ENCODE measurements around the gene CDKN2B.

DNA sequence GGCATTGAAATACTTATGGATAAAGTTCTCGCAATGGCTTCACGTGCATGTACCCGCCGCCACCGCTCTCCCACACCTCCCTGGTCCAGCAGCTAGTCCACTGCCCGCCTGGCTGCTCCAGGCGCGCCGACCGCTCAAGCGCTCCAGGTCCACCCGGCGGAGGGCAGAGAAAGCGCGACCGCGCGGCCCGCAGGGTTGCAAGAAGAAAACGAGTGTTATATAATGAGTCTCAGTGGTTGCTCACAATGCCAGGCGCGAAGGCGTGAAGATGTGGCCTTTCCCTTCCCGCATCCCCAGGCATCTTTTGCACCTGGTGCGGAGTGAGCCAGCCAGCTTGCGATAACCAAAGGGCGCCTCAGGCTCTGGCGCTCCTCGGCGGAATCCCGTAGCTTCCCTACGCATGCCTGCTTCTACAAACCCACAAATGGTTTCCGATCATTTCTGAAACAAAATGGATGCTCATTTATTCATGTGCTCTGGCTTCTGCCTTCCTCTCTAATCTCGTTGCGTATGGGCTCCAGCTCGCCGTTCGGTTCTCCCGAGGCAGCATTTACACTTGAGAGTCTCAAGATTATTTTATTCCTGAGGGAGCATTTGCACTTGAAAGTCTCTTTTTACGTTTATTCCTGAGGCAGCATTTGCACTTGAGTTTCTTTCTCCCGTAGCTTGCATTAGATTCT is 40.6 kb downstream of the CDKN2B start:
- no peak for TF ChIP-seq POLR2A (IDR thresholded peaks at IDR 0.05; ENCODE audit: low read length)
- no peak for TF ChIP-seq GATA1 (IDR thresholded peaks at IDR 0.05; ENCODE audit: low read depth, low read length)
